ENCODE measurements around the gene AKAP13.
"Not testable (repeated sequence)": the region's sequence is repeated elsewhere in the genome, so short reads cannot be mapped to it uniquely, and the experiment has no call there.

The AKAP13 gene

DNA sequence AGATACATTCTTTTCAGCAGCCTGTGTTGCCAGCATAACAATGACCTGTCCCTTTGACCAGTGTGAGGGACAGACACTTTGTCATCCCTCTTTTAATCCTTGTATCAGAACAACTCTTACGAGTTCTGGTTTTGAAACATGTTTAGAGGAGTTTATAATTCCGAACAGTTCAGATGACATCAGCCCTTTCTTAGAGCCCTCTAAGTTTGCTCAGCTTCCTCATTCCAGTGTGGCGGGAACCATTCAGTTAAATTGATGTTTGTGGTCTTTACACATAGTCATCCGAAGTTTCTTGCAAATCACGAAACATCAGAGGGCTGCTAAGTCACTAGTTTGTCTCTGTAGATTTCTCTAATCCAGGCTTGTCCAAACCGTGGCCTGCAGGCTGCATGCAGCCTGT, 102.5 kb downstream of the AKAP13 start:
- no peak for DNase-seq

DNA sequence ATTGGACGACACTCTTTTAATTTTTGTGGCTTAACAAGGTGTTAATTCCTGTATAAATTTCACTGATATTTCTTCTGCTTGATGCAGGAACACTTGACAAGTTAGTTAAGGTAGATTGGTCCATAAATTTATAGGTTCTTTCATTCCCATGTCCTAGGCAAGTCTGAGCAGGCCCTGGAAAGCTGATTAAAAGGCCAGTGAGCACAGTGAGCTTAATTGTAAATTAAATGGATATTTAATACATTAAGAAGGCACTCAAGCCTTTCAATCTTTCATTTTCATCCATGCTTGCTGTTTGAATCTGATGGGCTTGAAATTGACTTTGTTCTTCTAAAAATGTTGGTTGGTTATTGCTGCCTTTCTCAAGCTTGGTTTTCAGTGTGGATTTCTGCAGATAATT, 103.6 kb downstream of the AKAP13 start:
- DNase-seq = not testable (repeated sequence)

DNA sequence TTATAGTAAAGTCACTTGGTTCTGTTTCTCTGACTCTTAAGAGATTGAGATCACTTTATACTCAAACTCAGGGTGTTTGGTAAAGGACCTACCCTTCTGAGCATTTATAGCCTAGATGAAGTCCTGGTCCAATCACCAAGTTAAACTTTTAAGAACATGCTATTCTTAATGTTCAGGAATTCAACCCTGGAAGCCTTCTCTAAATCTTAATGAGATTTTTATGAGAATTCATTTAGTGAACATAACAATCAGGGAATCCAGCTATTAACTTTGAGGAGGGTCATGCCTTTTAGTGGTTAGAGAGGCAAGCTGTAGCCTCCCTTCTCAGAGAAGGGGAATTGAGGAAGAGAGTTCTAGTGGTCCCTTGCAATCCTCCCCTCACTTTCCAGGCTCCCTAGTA, 104.5 kb downstream of the AKAP13 start:
- not testable (repeated sequence) for DNase-seq

DNA sequence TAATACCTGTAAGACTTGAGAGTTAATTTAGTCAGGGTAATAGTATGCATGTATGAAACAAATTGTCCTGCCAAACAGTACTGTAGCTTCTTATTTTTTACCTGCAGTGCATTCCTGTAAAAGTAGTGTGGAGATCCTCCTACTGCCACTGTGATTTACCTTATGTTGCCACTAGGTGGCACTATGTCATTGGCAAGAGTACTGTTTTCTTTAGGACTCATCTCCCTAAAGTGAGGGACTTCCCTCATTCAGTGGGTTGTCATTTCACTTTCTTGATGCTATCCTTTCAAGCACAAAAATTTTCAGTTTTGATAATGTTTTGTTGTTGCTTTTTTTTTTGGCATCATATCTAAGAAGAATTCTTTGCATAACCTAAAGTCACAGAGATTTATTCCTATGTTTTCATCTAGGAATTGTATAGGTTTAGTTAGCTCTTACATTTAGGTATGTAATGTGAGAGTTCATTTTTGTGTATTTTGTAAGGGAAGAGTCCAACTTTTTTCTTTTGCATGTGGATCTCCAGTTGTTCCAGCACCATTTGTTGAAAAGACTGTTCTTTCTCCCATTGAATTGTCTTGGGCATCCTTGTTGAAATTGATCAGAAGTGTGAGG, 105.7 kb downstream of the AKAP13 start:
- peak; percentile 81 for DNase-seq

DNA sequence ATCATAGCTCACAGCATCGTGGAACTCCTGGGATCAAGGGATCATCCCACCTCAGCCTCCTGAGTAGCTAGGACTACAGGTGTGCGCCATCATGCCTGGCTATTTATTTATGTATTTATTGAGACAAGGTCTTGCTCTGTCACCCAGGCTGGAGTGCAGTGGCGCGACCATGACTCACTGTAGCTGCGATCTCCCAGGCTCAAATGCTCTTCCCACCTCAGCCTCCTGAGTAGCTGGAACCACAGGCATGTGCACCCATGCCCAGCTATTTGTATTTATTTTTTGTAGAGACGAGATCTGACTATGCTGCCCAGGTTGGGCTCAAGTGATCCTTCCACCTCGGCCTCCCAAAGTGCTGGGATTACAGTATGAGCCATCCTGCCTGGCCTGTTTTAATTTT, 107.4 kb downstream of the AKAP13 start:
- not testable (repeated sequence) for DNase-seq

DNA sequence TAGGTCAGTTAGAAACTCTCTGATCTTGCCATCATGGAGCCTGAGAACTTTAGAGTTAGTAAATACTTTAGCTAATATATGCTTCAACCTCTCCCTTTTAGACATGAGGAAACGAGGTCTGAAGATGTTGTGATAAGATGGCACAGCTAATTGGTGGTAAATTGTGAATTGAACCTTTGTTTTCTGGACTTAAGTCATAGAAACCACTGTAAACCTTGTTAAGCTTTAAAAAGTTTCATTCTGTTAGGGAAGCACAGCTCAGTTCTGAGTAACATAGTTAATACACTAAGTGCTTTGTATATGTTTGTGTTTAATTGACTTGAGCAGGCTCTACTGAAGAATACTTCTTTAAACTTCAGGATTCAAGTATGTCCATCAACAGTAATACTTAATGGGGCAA, 108.6 kb downstream of the AKAP13 start:
- no peak for DNase-seq

DNA sequence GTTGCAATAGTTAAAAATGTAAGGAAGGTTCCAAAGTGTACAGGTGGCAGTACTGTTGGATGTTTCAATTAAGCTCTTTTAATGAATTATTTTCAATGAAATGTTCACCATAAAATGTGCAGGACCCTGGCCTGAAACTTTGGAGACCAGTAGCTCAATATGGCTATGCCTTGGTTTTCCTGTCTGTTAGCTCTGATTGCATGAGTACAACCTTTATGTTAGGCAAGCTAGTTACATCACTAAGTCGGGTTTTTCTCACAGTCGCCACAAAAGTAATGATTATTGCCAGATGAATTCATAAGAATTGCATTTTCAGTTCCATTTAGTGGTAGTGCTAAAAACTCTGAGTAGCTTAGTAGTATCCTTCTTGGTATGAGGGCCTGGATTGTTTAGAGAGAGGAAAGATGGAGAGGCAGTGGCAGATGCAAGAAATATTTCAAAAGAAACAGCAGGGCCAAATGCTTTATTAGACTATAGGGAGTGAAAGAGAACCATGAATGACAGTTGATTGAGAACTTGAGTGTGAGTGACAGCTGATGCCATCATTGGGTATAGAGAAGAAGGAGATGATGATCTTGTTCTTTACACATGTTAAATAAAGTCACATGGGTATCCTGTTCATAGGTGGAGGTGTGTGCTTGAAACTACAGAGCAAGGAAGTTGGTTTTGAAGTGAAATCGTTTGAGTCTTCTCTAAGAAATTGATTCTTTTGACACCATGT, 109.5 kb downstream of the AKAP13 start:
- no peak for DNase-seq

DNA sequence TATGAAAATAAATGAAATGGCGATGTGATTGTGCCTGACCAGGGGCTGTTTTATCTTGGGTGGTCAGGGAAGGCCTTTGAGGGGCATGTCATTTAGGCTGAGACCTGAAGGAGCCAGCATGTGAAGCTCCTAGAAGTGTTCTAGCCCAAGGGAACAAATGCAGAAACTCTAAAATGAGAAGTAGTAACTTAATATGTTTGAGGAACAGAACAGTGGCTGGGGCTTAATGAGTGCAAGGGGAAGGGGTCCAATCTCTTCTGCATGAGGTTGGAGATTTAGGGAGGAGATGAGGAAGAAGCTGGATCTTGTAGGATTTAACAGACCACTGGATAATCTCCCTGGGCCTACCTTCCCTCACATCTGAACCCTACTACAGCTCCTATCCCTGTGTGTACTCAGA, 110.5 kb downstream of the AKAP13 start:
- DNase-seq = no peak

DNA sequence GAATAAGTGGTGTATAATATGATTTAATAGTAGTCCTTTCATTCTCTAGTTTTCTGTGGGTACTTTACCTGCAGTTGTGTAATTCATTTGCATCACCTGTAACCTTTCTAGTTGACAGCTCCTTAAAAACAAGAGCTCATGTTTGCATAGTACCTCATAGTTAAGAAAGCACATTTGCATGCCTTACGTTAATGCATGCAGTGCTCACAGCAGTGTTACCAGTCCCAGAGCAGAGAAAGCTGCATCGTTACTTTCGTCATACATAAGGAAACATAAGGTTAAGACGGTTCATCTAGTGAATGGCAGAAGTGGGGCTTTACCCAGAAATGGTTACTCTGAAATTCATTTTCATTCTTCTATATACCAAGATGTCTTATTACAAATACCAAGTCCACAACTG, 111.3 kb downstream of the AKAP13 start:
- DNase-seq = no peak

DNA sequence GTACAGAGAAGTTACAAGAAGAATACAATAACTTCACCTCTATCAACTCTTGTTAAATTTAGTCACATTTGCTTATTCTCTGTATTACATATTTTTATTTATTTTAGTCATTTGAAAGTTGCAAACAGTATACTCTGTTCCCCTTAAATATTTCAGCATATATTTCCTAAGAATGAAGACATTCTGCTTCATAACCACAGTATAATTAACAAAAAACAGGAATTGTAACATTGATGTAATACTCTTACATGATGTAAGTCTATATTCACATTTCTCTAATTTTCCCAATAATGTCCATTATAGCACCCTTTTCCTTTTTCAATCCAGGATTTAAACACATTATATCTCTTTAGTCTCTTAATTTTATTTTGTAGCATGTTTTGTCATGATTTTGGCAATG, 112.0 kb downstream of the AKAP13 start:
- DNase-seq = no peak

DNA sequence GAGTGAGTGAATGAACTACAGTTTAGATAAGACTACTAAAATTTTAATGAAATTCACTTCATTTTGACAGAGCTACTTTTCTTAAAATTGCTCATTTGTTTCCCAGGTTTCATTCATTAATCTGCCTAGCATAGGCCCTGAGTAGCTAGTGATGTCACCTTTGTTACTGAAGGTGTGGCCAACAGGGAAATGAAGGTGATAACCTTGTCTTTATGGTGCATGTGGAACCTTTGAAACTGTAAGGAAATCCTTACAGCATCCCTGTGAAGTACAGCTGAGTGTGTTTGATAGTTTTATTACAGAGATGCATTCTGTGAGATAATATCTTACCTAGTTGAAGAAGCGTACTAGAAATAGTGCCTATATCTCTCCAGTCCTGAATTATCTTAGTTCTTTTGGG, 112.9 kb downstream of the AKAP13 start:
- no peak for DNase-seq

DNA sequence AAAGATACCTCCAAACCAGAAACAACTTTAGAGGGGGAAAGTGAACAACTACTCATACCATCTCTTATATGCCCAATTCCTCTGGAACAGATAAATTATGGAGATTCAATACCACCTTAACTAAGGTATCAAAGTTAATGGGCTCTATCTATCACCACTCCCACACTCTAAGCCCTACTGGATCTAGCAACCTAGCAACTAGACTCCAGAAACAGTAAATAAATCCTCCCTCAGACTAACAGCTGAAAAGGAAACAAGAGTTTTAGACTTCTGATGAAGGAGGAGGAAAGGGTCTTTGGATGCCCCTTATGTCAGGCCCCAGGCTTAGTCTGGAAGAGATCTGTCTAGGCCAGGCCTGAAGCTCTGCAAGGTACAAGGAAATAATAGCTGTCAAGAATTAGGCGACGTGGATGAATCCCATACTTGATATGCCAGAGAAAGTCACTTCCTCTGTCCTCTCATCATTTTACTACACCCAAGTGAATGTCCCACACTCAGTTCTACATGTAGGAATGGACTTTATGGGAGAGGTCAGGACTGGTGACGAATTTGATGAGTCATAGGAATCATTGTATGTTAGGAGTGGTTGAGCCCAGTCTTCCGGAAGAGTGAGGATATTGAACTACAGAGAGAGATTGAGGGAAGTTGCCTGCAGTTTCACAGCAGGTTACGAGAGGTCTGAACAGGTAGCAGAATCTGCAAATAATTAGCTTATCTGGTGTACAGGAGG, 113.8 kb downstream of the AKAP13 start:
- no peak for DNase-seq

DNA sequence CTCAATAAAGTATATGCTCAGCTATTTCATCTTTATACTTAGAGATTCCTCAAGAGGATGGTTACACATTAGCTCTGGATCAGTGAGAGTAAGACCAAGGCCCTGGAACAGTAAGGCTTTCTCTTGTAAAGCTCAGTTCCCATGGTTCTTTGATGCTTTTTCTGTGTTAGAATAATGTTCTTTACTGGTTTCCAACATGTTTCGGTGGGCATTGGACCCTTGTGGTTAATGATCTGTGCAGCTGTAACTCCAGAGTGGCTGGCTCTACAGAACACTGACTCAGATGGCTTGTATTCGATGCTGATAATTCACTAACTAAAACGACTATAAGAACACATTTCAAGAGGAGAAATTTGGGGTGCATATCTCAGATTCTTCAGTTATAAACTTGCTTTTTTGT, 114.7 kb downstream of the AKAP13 start:
- no peak for DNase-seq

DNA sequence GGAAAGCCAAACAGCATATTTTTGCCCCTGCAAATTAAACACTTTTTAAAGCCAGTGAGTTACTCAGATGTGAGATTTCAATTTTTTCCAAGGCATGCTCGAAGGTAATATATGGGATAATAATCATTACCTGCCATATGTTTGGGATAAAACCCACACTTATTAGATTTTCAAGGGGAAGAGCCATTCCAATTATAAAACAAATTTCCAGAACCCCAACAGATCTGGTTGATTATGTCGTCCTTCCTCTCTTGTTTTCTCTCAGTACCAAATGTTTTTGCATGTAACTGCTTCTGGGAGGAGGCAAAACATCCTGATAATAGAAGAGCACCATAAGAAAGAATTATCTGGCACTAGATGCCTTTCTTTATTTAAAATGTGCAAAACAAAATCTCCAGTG, 115.1 kb downstream of the AKAP13 start:
- DNase-seq = no peak

DNA sequence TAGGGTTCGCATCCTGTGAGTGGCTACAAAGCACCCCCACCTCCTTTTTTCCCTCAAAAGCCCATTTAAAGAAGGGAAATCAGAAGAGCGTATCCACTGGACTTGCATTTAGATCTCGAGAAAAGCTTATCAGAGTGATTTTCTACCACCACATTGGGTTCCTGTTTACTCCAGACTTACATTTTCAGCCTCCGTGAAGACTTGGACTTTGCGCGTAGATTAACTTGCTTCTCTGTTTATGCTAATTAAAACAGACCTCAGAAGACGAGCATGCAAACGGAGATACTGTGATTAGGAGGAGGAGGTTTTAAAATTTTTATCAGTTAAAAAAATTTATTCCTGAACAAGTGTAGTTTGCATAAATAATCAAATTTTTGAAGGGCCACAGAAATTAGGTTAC, 115.7 kb downstream of the AKAP13 start:
- no peak for DNase-seq

DNA sequence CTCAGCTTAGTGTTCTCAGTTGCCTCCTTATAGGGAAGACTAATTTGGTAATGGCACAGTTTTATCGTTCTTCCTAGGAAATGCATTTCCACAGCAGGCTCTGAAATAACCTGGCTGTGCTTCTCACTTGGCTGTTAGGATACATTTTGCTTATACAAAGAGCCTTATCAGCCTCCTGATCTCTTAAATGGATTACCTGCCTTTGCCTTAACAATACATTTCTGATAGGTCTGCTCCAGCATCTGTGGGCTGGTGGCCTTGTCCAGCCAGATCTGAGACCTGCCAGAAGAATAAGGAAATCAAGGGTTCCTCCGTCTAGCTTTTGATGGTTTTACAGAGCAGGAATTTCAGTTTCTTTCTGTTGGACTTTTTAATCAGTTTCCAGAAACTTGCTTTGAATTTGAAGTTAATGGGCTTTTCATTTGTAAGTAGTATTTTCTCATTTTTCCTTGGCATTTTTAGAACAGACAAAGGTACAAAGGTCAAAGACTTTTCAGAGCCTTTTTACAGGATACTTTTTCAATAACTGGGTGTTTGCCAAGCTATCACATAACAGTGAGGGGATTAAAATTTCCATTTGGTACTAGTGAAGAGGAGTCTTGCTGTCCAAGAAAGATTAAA, 116.3 kb downstream of the AKAP13 start:
- no peak for DNase-seq

DNA sequence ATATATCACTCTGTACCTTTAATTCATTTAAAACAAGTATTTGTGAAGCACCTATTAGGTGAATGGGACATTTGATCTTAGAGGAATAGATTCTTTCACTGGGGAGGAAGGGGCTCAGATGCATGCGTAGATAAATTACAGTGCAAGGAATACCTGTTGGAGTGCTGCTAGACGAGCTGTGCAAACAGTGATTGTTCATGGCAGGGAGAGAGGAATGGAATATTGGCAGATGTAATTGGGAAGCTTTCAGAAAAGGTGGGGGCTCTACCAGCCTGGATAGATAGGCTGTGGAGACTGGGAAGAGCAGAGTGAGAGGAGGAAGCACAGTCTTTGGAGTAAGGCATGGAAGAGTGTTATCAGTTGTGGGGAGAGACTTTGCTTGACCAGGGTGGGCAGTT, 116.8 kb downstream of the AKAP13 start:
- DNase-seq = no peak

DNA sequence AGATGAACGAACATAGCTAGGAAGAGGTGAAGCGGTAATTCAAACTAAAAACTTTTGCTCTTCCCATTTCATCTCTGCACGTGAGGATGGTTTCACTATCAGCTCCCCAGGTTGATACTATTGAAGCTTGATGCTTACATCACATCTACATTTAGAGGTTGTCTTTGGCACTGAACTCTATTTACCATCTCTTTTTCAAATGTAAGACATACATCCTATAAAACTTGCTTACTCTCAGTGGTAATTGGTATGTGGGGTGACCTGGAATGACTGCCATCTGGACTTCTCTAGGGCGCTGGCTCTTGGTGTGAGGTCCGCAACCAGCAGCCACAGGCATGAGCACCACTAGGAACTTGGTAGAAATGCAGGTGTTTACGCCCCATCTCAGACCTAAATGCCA, 118.1 kb downstream of the AKAP13 start:
- no peak for DNase-seq

DNA sequence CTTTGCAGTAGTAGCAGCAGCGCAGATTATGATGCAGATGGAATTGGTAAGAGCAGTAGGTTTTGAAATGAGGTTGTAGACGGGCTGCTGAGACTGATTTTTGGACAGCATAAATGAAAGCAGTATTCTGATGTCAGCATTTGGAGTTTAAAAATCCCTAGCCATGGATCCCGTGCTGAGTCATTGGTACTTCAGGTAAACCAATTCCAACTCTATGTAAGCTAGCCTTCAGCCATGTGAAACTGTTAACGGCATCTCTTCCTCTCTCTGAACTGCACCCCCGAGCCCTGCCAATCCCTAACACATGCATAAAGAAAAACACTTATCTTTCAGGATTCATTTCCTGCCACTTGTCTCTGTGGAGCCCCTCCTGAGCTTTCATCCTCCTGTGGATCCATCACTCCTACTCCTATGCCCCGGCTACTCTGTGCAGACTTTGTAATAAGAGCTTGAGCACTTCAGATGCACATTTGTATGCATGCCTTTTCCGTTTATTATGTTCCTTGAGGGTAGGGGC, 119.0 kb downstream of the AKAP13 start:
- no peak for DNase-seq

DNA sequence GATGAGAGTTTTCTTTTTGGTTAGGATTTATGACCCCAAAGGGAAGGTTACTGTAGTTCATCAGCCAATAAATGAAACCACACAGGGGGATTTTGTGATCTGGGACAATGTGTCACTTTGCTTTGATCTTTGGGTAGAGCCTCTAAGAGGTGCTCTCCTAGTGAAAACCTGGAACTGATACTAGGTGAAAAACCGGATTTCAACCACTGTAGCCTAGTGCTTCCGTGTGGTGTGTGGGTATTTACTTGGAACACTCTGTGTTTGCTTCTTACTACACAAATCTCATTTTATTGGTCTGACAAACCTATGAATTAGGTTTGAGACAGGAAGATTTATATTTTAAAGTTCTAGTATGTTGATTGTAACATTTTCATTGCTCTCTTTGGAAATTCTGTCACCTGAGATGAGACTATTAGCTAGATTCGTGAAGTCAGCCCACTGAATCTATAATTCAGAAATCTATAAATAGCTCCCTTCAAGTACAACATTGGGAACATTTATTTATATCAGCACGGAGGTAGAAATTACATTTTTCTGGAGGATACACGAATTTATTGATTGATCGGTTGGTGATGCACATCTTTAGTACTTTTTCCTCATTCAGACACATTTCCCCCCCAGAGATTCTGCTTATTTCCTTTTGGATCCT, 119.8 kb downstream of the AKAP13 start:
- no peak for DNase-seq

DNA sequence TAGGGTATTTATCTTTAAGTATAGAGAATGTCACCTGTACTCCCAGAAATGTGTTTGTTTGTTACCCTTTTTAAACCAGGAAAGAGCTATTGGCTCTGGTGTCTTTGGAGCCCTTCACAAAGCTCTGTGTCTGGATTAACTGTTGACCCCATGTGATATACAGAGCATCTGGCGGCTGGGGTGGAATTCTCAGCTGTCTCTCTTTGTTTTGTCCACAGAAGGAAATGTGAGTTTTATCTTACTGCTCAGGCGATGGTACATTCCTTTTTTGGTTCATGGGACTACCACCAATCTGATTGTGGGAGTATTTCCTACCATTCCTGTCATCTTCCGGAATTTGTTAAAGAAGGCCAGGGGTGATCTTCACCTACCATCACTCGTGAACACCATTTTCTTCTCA, 120.3 kb downstream of the AKAP13 start:
- DNase-seq = no peak

DNA sequence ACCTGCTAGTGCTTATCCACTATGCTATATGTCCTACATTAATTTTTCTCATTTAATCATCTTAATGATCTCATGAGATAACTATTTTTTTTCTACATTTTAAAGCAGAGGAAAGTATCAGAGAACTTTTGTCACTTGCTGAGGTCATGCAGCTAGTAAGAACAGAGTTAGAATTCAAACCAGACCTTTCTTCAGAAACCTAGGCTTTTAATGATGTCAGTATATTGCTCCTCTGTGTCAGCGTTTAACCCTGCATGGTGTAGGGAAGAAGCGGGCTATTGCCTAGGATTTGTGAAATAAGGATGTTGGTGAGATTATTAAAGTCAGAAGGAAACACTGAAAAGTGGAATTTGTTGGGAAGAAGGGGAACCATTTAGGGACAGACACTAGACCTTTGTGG, 121.2 kb downstream of the AKAP13 start:
- no peak for DNase-seq

DNA sequence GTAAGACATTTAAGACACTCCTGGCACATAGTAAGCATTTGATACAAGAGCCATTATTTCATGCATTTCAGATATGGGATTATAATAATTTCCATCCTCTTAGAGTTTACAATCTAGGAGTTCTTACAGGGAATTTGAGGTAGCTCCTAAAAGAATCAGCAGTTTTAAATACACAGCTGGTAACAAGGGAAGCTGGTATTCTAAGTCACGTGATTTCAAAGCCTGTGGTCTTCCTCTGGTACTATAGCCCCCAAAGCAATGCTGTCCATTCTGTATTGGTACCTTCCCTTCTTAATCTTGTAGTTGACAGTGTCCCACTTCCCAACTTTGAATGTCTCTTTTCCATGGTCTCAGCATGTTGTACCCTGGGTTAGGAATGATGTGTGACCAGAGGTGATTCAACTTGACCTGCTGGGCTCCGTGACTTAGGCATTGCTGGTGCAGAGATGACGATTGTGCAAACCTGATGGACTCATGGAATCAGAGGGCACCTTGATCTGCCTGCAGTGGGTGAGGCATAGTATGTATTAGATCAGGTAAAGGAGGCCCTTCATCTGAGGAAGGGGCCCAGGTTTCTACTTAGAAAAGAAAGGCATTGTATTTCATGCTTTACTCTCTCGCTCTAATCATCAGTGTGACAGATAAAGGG, 122.9 kb downstream of the AKAP13 start:
- DNase-seq = no peak

Data from midbrain (tissue), 1 donor.